ENCODE measurements around the gene ACAA1.
"Not testable (repeated sequence)": the region's sequence is repeated elsewhere in the genome, so short reads cannot be mapped to it uniquely, and the experiment has no call there.

Gene ACAA1

DNA sequence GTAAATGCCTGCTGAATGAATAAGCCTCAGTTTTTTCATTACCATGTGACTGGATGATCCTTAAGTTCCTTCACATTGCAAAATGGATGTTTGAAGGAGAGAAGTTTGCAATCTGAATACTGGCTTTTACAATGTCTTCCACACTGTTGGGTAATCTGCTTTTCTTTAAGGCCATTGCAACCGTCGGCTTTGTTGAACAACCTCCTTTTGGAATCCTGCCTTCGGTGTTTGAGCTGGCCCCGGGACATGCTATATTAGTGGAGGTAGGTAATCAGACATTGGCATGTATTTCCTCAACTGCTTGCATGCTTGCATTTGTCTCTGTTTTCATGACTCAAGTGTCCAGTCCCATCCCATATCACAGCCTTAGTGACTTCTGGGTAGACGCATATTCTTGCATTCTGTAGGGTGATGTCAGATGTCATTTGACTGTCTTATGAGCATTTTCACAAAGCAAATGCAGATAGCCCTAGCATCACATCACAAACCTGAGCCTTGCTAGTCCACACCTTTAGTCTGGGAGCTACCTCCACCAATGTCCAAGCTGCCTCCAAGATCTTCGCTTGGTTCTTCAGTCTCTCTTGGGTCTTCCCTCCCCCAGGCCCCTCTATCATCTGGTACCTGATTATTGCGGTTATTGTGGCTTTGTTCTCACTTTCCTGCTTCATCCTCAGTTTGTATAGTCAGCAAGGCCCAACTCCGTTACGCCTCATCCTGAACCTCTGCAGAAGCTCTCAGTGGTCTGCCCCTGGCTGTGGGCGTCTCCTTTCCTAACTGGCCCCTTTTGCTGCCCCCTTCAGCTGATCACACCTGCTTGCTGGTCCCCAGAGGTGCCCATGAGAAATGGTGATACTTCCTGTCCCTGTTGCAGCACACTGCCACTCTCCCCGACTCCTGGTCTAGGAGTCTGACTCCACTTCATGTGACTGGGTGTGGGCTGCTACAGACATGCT lies 48.5 kb downstream of the ACAA1 start:
- DNase-seq (ENCODE audit: low read depth, low spot score), result no peak
- no peak overlapping the region for H3K4me3 ChIP-seq (ENCODE audit: low read length)

DNA sequence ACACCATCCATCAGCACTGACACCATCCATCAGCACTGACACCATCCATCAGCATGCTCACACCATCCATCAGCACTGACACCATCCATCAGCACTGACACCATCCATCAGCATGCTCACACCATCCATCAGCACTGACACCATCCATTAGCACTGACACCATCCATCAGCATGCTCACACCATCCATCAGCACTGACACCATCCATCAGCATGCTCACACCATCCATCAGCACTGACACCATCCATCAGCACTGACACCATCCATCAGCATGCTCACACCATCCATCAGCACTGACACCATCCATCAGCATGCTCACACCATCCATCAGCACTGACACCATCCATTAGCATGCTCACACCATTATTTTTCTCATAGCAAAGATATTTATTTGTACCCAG lies 49.6 kb downstream of the ACAA1 start:
- not testable (repeated sequence) for DNase-seq (ENCODE audit: low read depth, low spot score); H3K4me3 ChIP-seq (ENCODE audit: low read length)

GRCh38 chr3:38086496-38086895 lies 50.4 kb downstream of the ACAA1 start:
- no peak overlapping the region for H3K4me3 ChIP-seq (ENCODE audit: low read length)
- DNase-seq (ENCODE audit: low read depth, low spot score), result no peak

DNA sequence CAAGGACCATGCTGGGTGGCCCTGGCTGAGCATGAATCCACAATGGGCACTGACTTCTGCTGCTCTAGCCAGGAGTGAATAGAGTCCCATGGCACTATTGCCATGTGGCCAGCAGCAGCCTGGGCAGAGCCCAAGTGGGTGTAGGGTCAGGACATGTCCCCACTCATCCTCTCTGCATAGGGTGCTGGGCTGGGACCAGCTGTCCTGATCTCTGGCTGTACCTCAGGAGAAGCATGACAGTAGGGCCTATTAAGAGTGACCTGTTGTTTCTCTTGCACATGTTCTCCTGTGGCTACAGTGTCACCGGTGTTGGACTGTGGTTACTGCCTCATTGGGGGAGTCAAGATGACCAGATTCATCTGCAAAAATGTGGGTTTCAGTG lies 51.0 kb downstream of the ACAA1 start:
- no peak for DNase-seq (ENCODE audit: low read depth, low spot score)
- no peak overlapping the region for H3K4me3 ChIP-seq (ENCODE audit: low read length)

GRCh38 chr3:38085311-38085942 lies 51.5 kb downstream of the ACAA1 start:
- no peak for DNase-seq (ENCODE audit: low read depth, low spot score)
- no peak overlapping the region for H3K4me3 ChIP-seq (ENCODE audit: low read length)

DNA sequence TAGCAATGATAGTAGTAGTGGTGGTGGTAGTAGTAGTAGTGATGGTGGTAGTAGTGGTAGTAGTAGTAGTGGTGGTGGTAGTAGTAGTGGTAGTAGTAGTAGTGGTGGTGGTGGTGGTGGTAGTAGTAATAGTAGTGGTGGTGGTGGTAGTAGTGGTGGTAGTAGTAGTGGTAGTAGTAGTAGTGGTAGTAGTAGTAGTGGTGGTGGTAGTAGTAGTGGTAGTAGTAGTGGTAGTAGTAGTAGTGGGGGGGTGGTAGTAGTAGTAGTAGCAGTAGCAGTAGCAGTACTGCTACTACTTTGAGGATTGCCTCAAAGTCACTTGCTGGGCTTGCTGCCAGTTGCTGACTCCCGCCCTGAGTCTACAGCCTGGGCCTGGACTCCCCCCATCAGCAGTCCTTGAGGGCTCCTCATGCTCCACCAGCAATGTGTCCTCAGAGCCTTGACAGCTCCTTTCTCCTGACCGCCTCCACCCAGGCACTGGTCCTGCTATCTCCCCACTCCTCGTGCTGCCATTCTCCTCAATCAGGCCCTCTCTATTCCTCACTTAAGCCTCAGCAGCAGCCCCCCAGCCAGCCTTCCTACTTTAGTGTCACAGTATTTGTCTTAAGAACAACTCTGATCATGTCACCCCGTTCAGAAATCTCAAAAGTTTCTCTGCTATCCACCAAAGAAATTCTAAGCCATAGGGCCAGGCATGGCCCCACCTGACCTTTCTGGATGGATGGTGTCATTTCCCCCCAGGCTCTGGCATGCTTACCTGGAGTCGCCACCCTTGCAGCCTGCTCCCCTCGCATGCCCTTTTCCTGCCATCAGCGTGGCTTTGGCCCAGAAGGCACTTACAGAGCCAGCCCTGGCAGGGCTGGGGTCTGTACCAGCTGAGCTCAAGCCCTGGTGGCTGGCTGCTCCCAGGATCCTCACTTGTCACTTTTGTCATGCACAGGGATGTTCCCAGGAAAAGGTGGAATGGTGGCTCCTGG lies 52.3 kb downstream of the ACAA1 start:
- no peak overlapping the region for H3K4me3 ChIP-seq (ENCODE audit: low read length)
- DNase-seq (ENCODE audit: low read depth, low spot score), result peak; percentile 26

DNA sequence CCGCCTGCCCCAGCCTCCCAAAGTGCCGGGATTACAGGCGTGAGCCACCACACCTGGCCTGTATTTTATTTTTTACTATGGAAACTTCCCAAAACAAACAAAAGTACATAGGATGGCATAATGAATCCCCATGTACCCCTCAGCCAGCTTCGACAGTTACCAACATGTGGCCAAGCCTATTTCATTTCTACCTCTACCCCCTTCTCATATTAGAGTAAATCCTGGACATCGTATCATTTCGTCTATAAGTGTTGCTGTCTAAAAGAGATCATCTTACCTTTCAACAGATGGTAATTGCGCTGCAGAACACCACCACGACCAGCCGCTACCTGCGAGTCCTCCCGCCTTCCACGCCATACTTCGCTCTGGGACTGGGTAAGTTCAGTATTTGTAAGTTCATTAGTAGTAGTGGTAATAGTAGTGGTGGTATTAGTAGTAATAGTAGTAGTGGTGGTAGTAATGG lies 53.0 kb downstream of the ACAA1 start:
- no peak for DNase-seq (ENCODE audit: low read depth, low spot score)
- no peak overlapping the region for H3K4me3 ChIP-seq (ENCODE audit: low read length)

GRCh38 chr3:38083254-38083653 lies 53.7 kb downstream of the ACAA1 start:
- DNase-seq (ENCODE audit: low read depth, low spot score); H3K4me3 ChIP-seq (ENCODE audit: low read length): not testable (repeated sequence)

DNA sequence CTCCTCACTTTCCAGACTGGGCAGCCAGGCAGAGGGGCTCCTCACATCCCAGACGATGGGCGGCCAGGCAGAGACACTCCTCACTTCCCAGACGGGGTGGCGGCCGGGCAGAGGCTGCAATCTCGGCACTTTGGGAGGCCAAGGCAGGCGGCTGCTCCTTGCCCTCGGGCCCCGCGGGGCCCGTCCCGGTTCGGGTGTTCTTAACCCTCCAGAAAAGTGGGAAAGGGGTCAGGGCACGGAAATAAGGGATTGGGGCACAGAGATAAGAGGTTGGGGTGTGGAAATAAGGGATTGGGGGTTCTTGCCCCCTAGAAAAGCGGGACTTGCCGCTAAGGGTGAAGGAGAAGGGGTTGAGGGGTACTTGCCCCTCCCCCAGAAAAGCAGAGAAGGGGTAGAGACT lies 54.6 kb downstream of the ACAA1 start:
- DNase-seq (ENCODE audit: low read depth, low spot score); H3K4me3 ChIP-seq (ENCODE audit: low read length): not testable (repeated sequence)

DNA sequence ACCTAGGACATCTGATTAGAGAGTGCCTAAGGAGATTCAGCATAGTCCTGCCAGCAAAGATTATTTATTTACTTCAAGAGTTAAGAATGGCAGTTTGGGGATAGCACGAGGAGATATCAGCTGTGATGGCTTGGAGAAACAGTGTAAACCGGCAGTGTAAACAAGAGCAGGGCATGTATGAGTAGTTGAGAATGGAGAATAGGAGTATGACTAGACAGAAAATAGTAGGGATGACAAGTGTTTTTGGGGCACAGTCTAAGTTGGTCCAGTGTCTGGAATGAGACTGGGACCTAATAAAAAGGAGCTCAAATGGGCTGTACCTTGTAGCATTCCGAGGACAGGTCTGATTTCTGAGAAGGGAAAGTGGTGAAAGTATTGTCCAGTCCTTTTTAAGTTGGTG lies 59.9 kb downstream of the ACAA1 start:
- H3K4me3 ChIP-seq (ENCODE audit: low read length); DNase-seq (ENCODE audit: low read depth, low spot score): not testable (repeated sequence)
